HepG2 (cell line): ENCODE results near the gene FBXW8. TPM values are rescaled to one million over a fixed set of nuclear protein-coding genes. Genes with fewer than 3 reads are reported as not detected.

Experiments used
- ATAC-seq: fragments of 200-7000 bp; cut with Tn5 transposase; 3 replicates; pipeline ENCODE4 v1.9.1; 2020; ENCODE audit warnings: mild to moderate bottlenecking, moderate library complexity
- BruUV-seq: library from RNA; stranded (reverse); fragments of 400-500 nt; replicated peaks from 2 replicates; lab custom pipeline; 2021; lab: Mats Ljungman, UMichigan
- CTCF ChIA-PET: fragments of 300-600 bp; formaldehyde crosslinking; extraction: SDS; loops from one replicate; lab custom pipeline; 2021; ENCODE audit warnings: low total read pairs, inconsistent platforms, low intra/inter-chr PET ratio; lab: Yijun Ruan, JAX
- POLR2A ChIA-PET: fragments of 350-600 bp; sonication (Branson Sonifier 250); formaldehyde crosslinking; loops from one replicate; lab custom pipeline; 2020; ENCODE audit warnings: antibody characterized with exemption, inconsistent platforms; lab: Yijun Ruan, JAX
- DNase-seq: peaks from one replicate; pipeline ENCODE4 v3.0.0-alpha.2; 2015; ENCODE audit warnings: low spot score
- FAIRE-seq: peaks from 3 replicates; lab custom pipeline; 2011; peaks lifted over from hg19 to GRCh38; lab: Jason Lieb, UNC
- H2AFZ ChIP-seq: one replicate; pipeline ENCODE4 v1.6.1; 2011; ENCODE audit warnings: low read length, inconsistent platforms
- H3K27ac ChIP-seq: fragments of 300-600 bp; 3 replicates; pipeline ENCODE4 v1.8.0; 2011; ENCODE audit warnings: mixed run types, mild to moderate bottlenecking, mixed read lengths, low read length, inconsistent platforms; ENCODE audit not compliant: insufficient read depth; ENCODE audit errors: extremely low read length
- H3K27me3 ChIP-seq, 2 experiments: fragments of 200-600 bp in 1 of 2; 2 replicates in 1 of 2; 3 replicates in 1 of 2; pipeline versions ENCODE4 v1.6.0 to v1.8.0; 2011; ENCODE audit warnings: low read length in 2 of 2, mild to moderate bottlenecking in 2 of 2, moderate library complexity in 2 of 2, inconsistent platforms in 1 of 2; ENCODE audit not compliant: insufficient read depth in 2 of 2, control insufficient read depth in 1 of 2
- H3K36me3 ChIP-seq, 2 experiments: fragments of 200-600 bp in 1 of 2; replicated peaks in 1 of 2; 2 replicates in 1 of 2; 3 replicates in 1 of 2; pipeline versions ENCODE4 v1.5.1 to v1.8.0; 2011; ENCODE audit warnings: low read length in 2 of 2, inconsistent platforms in 1 of 2; ENCODE audit not compliant: insufficient read depth in 2 of 2, control insufficient read depth in 1 of 2
- H3K4me1 ChIP-seq: 2 replicates; pipeline ENCODE4 v1.5.1; 2012; ENCODE audit warnings: low read length, inconsistent platforms; ENCODE audit not compliant: insufficient read depth
- H3K4me2 ChIP-seq: 2 replicates; pipeline ENCODE4 v1.6.0; 2011; ENCODE audit warnings: low read depth, low read length, inconsistent platforms
- H3K4me3 ChIP-seq, 3 experiments: fragments of 200-600 bp in 1 of 3; sonication (generic), shearing (Covaris generic) in 1 of 3; replicated peaks in 1 of 3; 2 replicates each; pipeline ENCODE4 v1.5.1; 2011 to 2016; ENCODE audit warnings: low read length in 3 of 3, inconsistent platforms in 2 of 3, low read depth in 2 of 3, mild to moderate bottlenecking in 2 of 3, control low read depth in 1 of 3, mixed read lengths in 1 of 3; ENCODE audit not compliant: insufficient read depth in 1 of 3
- H3K79me2 ChIP-seq: one replicate; pipeline ENCODE4 v1.6.1; 2011; ENCODE audit warnings: low read length, inconsistent platforms; ENCODE audit not compliant: insufficient read depth
- H3K9ac ChIP-seq: 2 replicates; pipeline ENCODE4 v1.6.0; 2011; ENCODE audit warnings: mild to moderate bottlenecking, low read depth, low read length, inconsistent platforms; ENCODE audit not compliant: insufficient read depth
- H3K9me3 ChIP-seq: 2 replicates; pipeline ENCODE4 v1.5.1; 2012; ENCODE audit warnings: mild to moderate bottlenecking, low read length
- H4K20me1 ChIP-seq: 2 replicates; pipeline ENCODE4 v1.6.0; 2011; ENCODE audit warnings: inconsistent platforms, mild to moderate bottlenecking, low read length, moderate library complexity; ENCODE audit not compliant: insufficient read depth
- ERF ChIP-seq: IDR thresholded peaks from 2 replicates; pipeline ENCODE4 v1.6.1; 2018; ENCODE audit warnings: missing biosample characterization, missing genetic modification reagents
- HMG20B ChIP-seq: conservative IDR thresholded peaks from 2 replicates; pipeline ENCODE4 v1.6.1; 2016; ENCODE audit warnings: missing genetic modification reagents, missing compliant biosample characterization
- MATR3 ChIP-seq: sonication (generic); formaldehyde crosslinking; IDR thresholded peaks from 2 replicates; pipeline ENCODE4 v1.4.0; 2020; ENCODE audit warnings: missing genetic modification reagents
- POLR2A ChIP-seq, 2 experiments: IDR thresholded peaks; 2 replicates each; pipeline ENCODE4 v1.6.1; 2011; ENCODE audit warnings: low read depth in 2 of 2, low read length in 2 of 2, mild to moderate bottlenecking in 1 of 2, moderate library complexity in 1 of 2; ENCODE audit not compliant: insufficient read depth in 1 of 2
- SRSF4 ChIP-seq: fragments of 200-400 bp; formaldehyde crosslinking; IDR thresholded peaks from one replicate; pipeline ENCODE4 v1.6.1; 2018; ENCODE audit warnings: mild to moderate bottlenecking, low read depth, low read length, moderate library complexity; ENCODE audit not compliant: poor library complexity, severe bottlenecking
- TCF7L2 ChIP-seq: IDR thresholded peaks from 2 replicates; pipeline ENCODE4 v1.6.1; 2011; ENCODE audit warnings: mild to moderate bottlenecking, low read depth, low read length, moderate library complexity
- ZFP62 ChIP-seq: sonication (generic); formaldehyde crosslinking; IDR thresholded peaks from 2 replicates; pipeline ENCODE4 v1.4.0; 2020; ENCODE audit warnings: missing genetic modification reagents
- ZFYVE20 ChIP-seq: sonication (generic); formaldehyde crosslinking; IDR thresholded peaks from 2 replicates; pipeline ENCODE4 v1.8.0; 2023; ENCODE audit warnings: low read depth, mild to moderate bottlenecking, moderate library complexity, missing genetic modification reagents, borderline replicate concordance
- ZNF225 ChIP-seq: sonication (generic); formaldehyde crosslinking; IDR thresholded peaks from 2 replicates; pipeline ENCODE4 v1.4.0; 2020; ENCODE audit warnings: mild to moderate bottlenecking, missing genetic modification reagents
- ZNF367 ChIP-seq: sonication (generic); formaldehyde crosslinking; IDR thresholded peaks from 2 replicates; pipeline ENCODE4 v1.4.0; 2020; ENCODE audit warnings: missing genetic modification reagents, borderline replicate concordance
- ZNF451 ChIP-seq: sonication (generic); formaldehyde crosslinking; IDR thresholded peaks from 2 replicates; pipeline ENCODE4 v1.5.0; 2020; ENCODE audit warnings: mild to moderate bottlenecking, missing genetic modification reagents
- WGBS: methylation state at CpG from one replicate; pipeline ENCODE4 v1.1.6; 2017; ENCODE audit warnings: low lambda C conversion rate; 5-methylcytosine and 5-hydroxymethylcytosine counted together
- in situ Hi-C: cut with HindIII; loops from 2 replicates; pipeline ENCODE4 v1.10.0; 2017; ENCODE audit warnings: low pct_unique_long_range_greater_than_20kb; ENCODE audit not compliant: extremely low pct_ligation_motif_present
- intact Hi-C: fragments of 100-400 bp; cut with micrococcal nuclease; formaldehyde crosslinking; loops from one replicate; pipeline ENCODE4 v1.10.0; 2022; ENCODE audit not compliant: unreplicated experiment
- polyA plus RNA-seq, 8 experiments: library from polyadenylated mRNA; depleted of rRNA in 3 of 8; stranded (reverse) in 7 of 8; unstranded in 1 of 8; fragments of >200 nt; fragmentation: Illumina TruSeq in 4 of 8; extraction: Trizol in 4 of 8; gene quantifications; 2 replicates each; pipeline versions ENCODE4 v1.2.1 to v1.2.3, GENCODE V29; 2011 to 2016; ENCODE audit warnings: low read depth in 4 of 8, missing spikeins in 1 of 8, mixed read lengths in 1 of 8; ENCODE audit not compliant: insufficient read depth in 1 of 8
- total RNA-seq, 5 experiments: library from RNA; depleted of rRNA; stranded (reverse); fragments of >200 nt; fragmentation: Illumina TruSeq; extraction: Trizol; gene quantifications; 2 replicates each; pipeline ENCODE4 v1.2.3, GENCODE V29; 2016; ENCODE audit warnings: low read depth in 1 of 5
- TF ChIP-seq, protein P1 (sequence below): sonication (generic); formaldehyde crosslinking; IDR thresholded peaks from 2 replicates; pipeline ENCODE4 v1.8.0; 2022; ENCODE audit warnings: missing genetic modification reagents, mild to moderate bottlenecking, moderate library complexity, borderline replicate concordance

Gene FBXW8
- total and polyA plus RNA-seq, 2 of the 13 experiments (the other 11 are each of a cell fraction or from before 2014, with no cell fraction given) = 5.1 to 5.9 TPM

DNA sequence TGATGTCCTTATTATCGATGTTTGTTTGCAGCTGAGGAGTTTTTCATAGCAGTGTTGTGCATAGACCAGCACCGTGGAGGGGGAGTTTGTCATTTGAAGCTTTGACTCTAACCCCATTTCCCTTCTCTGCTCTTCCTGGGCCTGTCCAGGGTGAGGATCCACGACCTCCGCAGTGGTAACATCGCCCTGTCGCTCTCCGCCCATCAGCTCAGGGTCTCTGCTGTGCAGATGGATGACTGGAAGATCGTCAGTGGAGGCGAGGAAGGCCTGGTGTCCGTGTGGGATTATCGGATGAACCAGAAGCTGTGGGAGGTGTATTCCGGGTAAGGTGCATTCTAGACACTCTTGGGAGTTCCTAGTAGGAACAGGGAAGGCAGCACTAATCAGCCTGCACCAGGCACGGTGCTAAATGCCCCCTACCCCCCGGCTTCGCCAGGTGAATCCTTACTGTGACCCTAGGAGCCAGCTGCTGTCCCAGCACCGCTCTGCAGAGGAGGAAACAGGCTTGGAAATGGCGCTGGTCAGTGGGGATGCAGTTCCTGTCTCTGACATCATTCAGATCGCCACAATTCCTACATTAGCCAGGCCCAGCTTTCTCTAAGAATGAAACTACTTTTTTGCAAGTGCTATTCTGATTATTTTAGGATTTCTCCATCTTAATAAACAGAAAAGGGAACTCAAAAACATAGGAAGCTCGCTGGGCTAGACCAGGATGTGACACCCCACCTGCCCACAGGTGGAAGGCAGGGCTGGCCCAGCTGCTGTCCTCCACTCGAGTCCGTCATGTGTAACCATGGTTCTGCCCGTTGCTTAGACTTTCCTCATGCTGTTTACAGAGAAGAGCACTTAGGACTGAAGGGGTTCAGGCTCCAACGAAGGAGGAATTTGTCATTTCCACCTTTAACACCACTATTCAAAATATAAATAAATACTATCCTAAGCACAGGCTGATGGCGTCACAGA is 113.5 kb downstream of the FBXW8 start:
- H3K9me3 ChIP-seq = no peaks in the 10 kb centered on the region
- no TSS peak for BruUV-seq
- no peak overlapping the region for H3K4me3 ChIP-seq
- H3K4me2 ChIP-seq = no peak overlapping the region
- POLR2A ChIA-PET = interaction anchor here (1.5 kb wide), 1 partner anchor 95 kb away, joined by 4 read pairs; no protein-coding TSS in a partner anchor
- H3K79me2 ChIP-seq = no peaks in the 10 kb centered on the region
- H4K20me1 ChIP-seq = no peaks in the 10 kb centered on the region
- peaks cover 28 to 56% of the 10 kb centered on the region in 2 experiments; a peak in 4 of 5 replicates for H3K36me3 ChIP-seq
- WGBS = 95% methylated on average over 21 of the region's 24 CpGs
- CTCF ChIA-PET = interaction anchor here (1.0 to 3.5 kb wide), 3 partner anchors 76 to 131 kb away, joined by 8 to 50 read pairs (median 16); no protein-coding TSS in a partner anchor
- H2AFZ ChIP-seq = no peak overlapping the region
- H3K27ac ChIP-seq = no peak overlapping the region
- intact Hi-C loops = loop anchor here (2.0 to 10.0 kb wide), 2 partner anchors 21 to 319 kb away; no protein-coding TSS in a partner anchor
- DNase-seq (no peak), ATAC-seq (no peak), FAIRE-seq (no peak)
- TF ChIP-seq MATR3 (CRISPR knock-in tag) (no peak), ERF (CRISPR knock-in tag) (no peak)
- H3K27me3 ChIP-seq = no peaks in the 10 kb centered on the region
- peaks cover 7% of the 10 kb centered on the region; the same call in 1 of the 2 replicates for H3K4me1 ChIP-seq
- in situ Hi-C loops = no loop called here
- H3K9ac ChIP-seq = no peak overlapping the region

DNA sequence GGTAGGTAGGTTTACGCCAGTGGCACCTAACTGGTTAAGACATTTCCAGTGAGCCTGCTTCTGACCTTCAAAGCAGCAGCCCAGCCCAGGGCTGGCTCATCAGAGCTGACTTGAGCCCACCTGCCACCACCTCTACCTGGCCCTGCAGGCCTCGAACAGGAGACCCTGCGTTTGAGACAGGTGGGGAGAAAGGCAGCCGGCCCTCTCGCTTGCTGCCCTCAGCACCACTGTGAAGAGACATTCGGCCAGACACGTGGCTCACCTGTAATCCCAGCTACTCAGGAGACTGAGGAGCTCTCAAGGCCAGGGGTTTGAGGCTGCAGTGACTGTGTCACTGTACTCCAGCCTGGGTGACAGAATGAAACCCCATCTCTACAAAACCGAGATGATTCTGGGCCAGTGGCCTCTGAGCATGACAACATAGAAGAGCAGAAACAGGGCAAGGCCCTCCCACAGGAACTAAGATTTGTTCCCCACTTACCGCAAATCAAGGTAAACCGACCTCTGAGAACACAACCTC is 114.3 kb downstream of the FBXW8 start:
- no peak overlapping the region for H3K4me3 ChIP-seq
- no peaks in the 10 kb centered on the region for H3K79me2 ChIP-seq
- no peak overlapping the region for H3K9ac ChIP-seq
- BruUV-seq = no TSS peak
- DNase-seq = no peak
- ChIA-PET CTCF (interaction anchor here (1.0 to 3.5 kb wide), 4 partner anchors 20 to 130 kb away, joined by 8 to 50 read pairs (median 12); no protein-coding TSS in a partner anchor), POLR2A (interaction anchor here (1.5 kb wide), 1 partner anchor 94 kb away, joined by 4 read pairs; no protein-coding TSS in a partner anchor)
- no peak overlapping the region for H2AFZ ChIP-seq
- H3K4me2 ChIP-seq = no peak overlapping the region
- WGBS = 96% methylated on average over 4 of the region's 10 CpGs
- FAIRE-seq = no peak
- intact Hi-C loops (loop anchor here (1.0 to 10.0 kb wide), 3 partner anchors 20 to 320 kb away; no protein-coding TSS in a partner anchor), in situ Hi-C loops (loop anchor here (5.0 kb wide), 1 partner anchor 92 kb away; no protein-coding TSS in a partner anchor)
- no peak for ATAC-seq
- H3K27ac ChIP-seq = no peak overlapping the region
- peaks cover 28 to 57% of the 10 kb centered on the region in 2 experiments for H3K36me3 ChIP-seq
- no peaks in the 10 kb centered on the region for H4K20me1 ChIP-seq
- no peaks in the 10 kb centered on the region for H3K27me3 ChIP-seq
- no peaks in the 10 kb centered on the region for H3K9me3 ChIP-seq
- peaks cover 7% of the 10 kb centered on the region; the same call in 1 of the 2 replicates for H3K4me1 ChIP-seq
- TF ChIP-seq HMG20B (CRISPR knock-in tag) = no peak
- no peak for TF ChIP-seq TCF7L2
- no peak for TF ChIP-seq ZNF451
- TF ChIP-seq ZNF367 (CRISPR knock-in tag) = no peak; the same call in 1 of the 2 replicates
- no peak for TF ChIP-seq ZFYVE20 (CRISPR knock-in tag)
- no peak for TF ChIP-seq SRSF4
- TF ChIP-seq ZNF225 (CRISPR knock-in tag) = no peak
- TF ChIP-seq POLR2A (IDR thresholded peaks at IDR 0.05; ENCODE audit: insufficient read depth in 1 of 2, low read depth in 2 of 2, low read length in 2 of 2) = peak in 1 of 2 experiments; percentile 34; a peak in 1 of 4 replicates
- TF ChIP-seq, protein P1, sequence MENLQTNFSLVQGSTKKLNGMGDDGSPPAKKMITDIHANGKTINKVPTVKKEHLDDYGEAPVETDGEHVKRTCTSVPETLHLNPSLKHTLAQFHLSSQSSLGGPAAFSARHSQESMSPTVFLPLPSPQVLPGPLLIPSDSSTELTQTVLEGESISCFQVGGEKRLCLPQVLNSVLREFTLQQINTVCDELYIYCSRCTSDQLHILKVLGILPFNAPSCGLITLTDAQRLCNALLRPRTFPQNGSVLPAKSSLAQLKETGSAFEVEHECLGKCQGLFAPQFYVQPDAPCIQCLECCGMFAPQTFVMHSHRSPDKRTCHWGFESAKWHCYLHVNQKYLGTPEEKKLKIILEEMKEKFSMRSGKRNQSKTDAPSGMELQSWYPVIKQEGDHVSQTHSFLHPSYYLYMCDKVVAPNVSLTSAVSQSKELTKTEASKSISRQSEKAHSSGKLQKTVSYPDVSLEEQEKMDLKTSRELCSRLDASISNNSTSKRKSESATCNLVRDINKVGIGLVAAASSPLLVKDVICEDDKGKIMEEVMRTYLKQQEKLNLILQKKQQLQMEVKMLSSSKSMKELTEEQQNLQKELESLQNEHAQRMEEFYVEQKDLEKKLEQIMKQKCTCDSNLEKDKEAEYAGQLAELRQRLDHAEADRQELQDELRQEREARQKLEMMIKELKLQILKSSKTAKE = no peak
- TF ChIP-seq ZFP62 (CRISPR knock-in tag) = no peak
